ENCODE measurements around the gene PLLP. TPM values are rescaled to one million over a fixed set of nuclear protein-coding genes. Genes with fewer than 3 reads are reported as not detected.

Gene PLLP
- total RNA-seq, 1 experiment from 2014 or later = 3.1 TPM

DNA sequence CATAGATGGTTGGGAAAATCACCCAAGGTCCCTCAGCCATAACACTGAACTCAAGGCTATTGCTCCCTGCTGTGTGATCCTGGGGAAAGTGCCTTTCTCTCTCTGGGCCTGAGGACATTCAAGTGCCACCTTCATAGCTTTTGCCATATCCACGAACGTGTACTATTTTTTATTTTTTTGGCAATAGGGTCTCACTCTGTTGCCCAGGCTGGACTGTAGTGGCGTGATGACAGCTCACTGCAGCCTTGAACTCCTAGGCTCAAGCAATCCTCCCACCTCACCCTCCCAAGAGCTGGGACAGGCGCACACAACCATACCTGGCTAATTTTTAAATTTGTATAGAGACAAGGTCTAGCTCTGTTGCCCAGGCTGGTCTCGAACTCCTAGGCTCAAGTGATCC lies 10.6 kb downstream of the PLLP start (continued):
- no peak for TF ChIP-seq MAX (IDR thresholded peaks at IDR 0.05)

DNA sequence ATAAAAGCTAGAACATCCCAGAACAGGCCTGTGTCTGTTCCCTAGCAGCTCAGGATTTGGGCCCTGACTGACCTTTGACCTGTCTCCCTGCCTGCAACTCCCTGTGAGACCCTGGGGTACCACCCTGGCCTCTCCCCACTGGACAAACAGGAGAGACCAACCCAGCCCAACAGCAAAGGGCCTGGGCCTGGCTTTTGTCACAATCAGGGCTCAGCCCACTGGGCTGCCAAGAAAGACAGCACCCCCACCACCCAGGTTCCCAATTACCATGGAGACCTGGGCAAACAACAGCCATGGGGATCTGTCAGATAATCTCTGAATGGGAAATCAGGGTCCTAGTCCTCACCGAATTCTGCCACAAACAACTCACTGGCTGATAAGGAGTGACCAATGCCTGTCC lies 11.1 kb downstream of the PLLP start:
- Histone ChIP-seq H3K9ac (ENCODE audit: low read length) (no peak overlapping the region), H2AFZ (ENCODE audit: low read depth, low read length, poor library complexity, severe bottlenecking) (no peak overlapping the region), H3K4me1 (ENCODE audit: control insufficient read depth in 1 of 2, insufficient read depth in 2 of 2, low read length in 2 of 2) (peaks cover 19 to 21% of the 10 kb centered on the region in 2 experiments), H3K4me3 (replicated peaks in 1 of 2; ENCODE audit: low read depth in 1 of 2, low read length in 2 of 2) (no peak overlapping the region), H3K79me2 (ENCODE audit: insufficient read depth, low read length) (no peaks in the 10 kb centered on the region), H3K4me2 (ENCODE audit: low read length) (no peak overlapping the region), H3K27me3 (ENCODE audit: insufficient read depth, low read length) (no peaks in the 10 kb centered on the region), H3K27ac (ENCODE audit: low read depth, low read length) (no peak overlapping the region), H3K9me3 (ENCODE audit: control insufficient read depth in 1 of 2, insufficient read depth in 1 of 2, low read depth in 1 of 2, low read length in 2 of 2) (no peaks in the 10 kb centered on the region), H3K9me2 (ENCODE audit: insufficient read depth) (no peaks in the 10 kb centered on the region), H4K20me1 (ENCODE audit: insufficient read depth) (no peaks in the 10 kb centered on the region), H3K36me3 (ENCODE audit: control insufficient read depth in 1 of 2, insufficient read depth in 2 of 2, low read length in 2 of 2) (no peaks in the 10 kb centered on the region)
- TF ChIP-seq SP1 (IDR thresholded peaks at IDR 0.05; ENCODE audit: low read depth) (no peak), ZBTB33 (IDR thresholded peaks at IDR 0.05; ENCODE audit: extremely low read depth, insufficient replicate concordance, low read length) (no peak)
- BruUV-seq (replicated peaks) = no TSS peak
- ChIA-PET POLR2A (no interaction called here), RAD21 (ENCODE audit: low non-redundant PET in 1 of 2, low total read pairs in 2 of 2, uncharacterized antibody in 2 of 2, unreplicated experiment in 2 of 2) (no interaction called here), CTCF (no interaction called here)
- intact Hi-C loops (cut with micrococcal nuclease) = no loop called here
- DNase-seq (ENCODE audit: low read depth, low spot score) = no peak
- ATAC-seq = no peak

GRCh38 chr16:57271867-57272495 lies 12.5 kb downstream of the PLLP start:
- BruUV-seq (replicated peaks) = no TSS peak
- ChIA-PET CTCF (no interaction called here), POLR2A (no interaction called here), RAD21 (ENCODE audit: low non-redundant PET in 1 of 2, low total read pairs in 2 of 2, uncharacterized antibody in 2 of 2, unreplicated experiment in 2 of 2) (no interaction called here)
- Histone ChIP-seq H2AFZ (ENCODE audit: low read depth, low read length, poor library complexity, severe bottlenecking) (no peak overlapping the region), H3K4me1 (ENCODE audit: control insufficient read depth in 1 of 2, insufficient read depth in 2 of 2, low read length in 2 of 2) (peaks cover 6 to 7% of the 10 kb centered on the region in 2 experiments), H3K9ac (ENCODE audit: low read length) (no peak overlapping the region), H3K9me2 (ENCODE audit: insufficient read depth) (no peaks in the 10 kb centered on the region), H3K27ac (ENCODE audit: low read depth, low read length) (no peak overlapping the region), H3K36me3 (ENCODE audit: control insufficient read depth in 1 of 2, insufficient read depth in 2 of 2, low read length in 2 of 2) (no peaks in the 10 kb centered on the region), H4K20me1 (ENCODE audit: insufficient read depth) (no peaks in the 10 kb centered on the region), H3K9me3 (ENCODE audit: control insufficient read depth in 1 of 2, insufficient read depth in 1 of 2, low read depth in 1 of 2, low read length in 2 of 2) (no peaks in the 10 kb centered on the region), H3K4me3 (replicated peaks in 1 of 2; ENCODE audit: low read depth in 1 of 2, low read length in 2 of 2) (no peak overlapping the region), H3K79me2 (ENCODE audit: insufficient read depth, low read length) (no peaks in the 10 kb centered on the region), H3K4me2 (ENCODE audit: low read length) (no peak overlapping the region), H3K27me3 (ENCODE audit: insufficient read depth, low read length) (no peaks in the 10 kb centered on the region)
- DNase-seq (ENCODE audit: low read depth, low spot score) = no peak
- intact Hi-C loops (cut with micrococcal nuclease) = no loop called here
- ATAC-seq = no peak
- TF ChIP-seq MAX (IDR thresholded peaks at IDR 0.05) (no peak), CEBPB (IDR thresholded peaks at IDR 0.05; ENCODE audit: low read depth) (no peak), ZFX (IDR thresholded peaks at IDR 0.05) (no peak), EGR1 (IDR thresholded peaks at IDR 0.05; ENCODE audit: low read depth) (no peak), TCF7L2 (IDR thresholded peaks at IDR 0.05; ENCODE audit: borderline replicate concordance, extremely low read depth, insufficient read depth, insufficient read length) (no peak), YY1 (IDR thresholded peaks at IDR 0.05; ENCODE audit: extremely low read depth, insufficient replicate concordance, low read depth, low read length) (no peak), ELF1 (IDR thresholded peaks at IDR 0.05; ENCODE audit: borderline replicate concordance, low read depth) (no peak), FOSL1 (IDR thresholded peaks at IDR 0.05; ENCODE audit: low read depth) (no peak), ZNF274 (IDR thresholded peaks at IDR 0.05; ENCODE audit: low read depth, low read length) (no peak), SRF (IDR thresholded peaks at IDR 0.05; ENCODE audit: low read depth) (no peak), JUND (IDR thresholded peaks at IDR 0.05) (no peak), ATF3 (IDR thresholded peaks at IDR 0.05) (no peak), EZH2 (IDR thresholded peaks at IDR 0.05) (no peak), SIN3A (IDR thresholded peaks at IDR 0.05; ENCODE audit: low read depth) (no peak)
